ENCODE results near the gene POLR1E.
A peak's percentile ranks its signal among the peaks of the same experiment; 100 is the strongest.

Gene POLR1E

GRCh38 chr9:37485389-37486255 is at the start of gene POLR1E:
Gene POLR1E, plus strand, starts transcription at chr9:37485948. Its CDS starts 100 bp downstream, at chr9:37486048.
- peak; percentile 98 for DNase-seq

- no peak for DNase-seq
Measured at GRCh38 chr9:37436540-37436939, 49.2 kb upstream of the POLR1E start.

- DNase-seq: no peak
Measured at GRCh38 chr9:37437010-37437409, 48.7 kb upstream of the POLR1E start.

- no peak for DNase-seq
Measured at GRCh38 chr9:37437621-37438020, 48.1 kb upstream of the POLR1E start.

- DNase-seq: no peak
Measured at GRCh38 chr9:37438359-37438758, 47.4 kb upstream of the POLR1E start.

GRCh38 chr9:37441776-37442370 is 43.9 kb upstream of the POLR1E start:
- no peak for DNase-seq

- no peak for DNase-seq
Measured at GRCh38 chr9:37442556-37442955, 43.2 kb upstream of the POLR1E start.

- DNase-seq: no peak
Measured at GRCh38 chr9:37443566-37443965, 42.2 kb upstream of the POLR1E start.

- DNase-seq: no peak
Measured at GRCh38 chr9:37444890-37445289, 40.9 kb upstream of the POLR1E start.

- DNase-seq: no peak
Measured at GRCh38 chr9:37445832-37446231, 39.9 kb upstream of the POLR1E start.

- no peak for DNase-seq
Measured at GRCh38 chr9:37446401-37446800, 39.3 kb upstream of the POLR1E start.

- DNase-seq: no peak
Measured at GRCh38 chr9:37447111-37447510, 38.6 kb upstream of the POLR1E start.

- DNase-seq: no peak
Measured at GRCh38 chr9:37449862-37450632, 35.7 kb upstream of the POLR1E start.

GRCh38 chr9:37451628-37452027 is 34.1 kb upstream of the POLR1E start:
- DNase-seq: no peak

GRCh38 chr9:37452611-37453010 is 33.1 kb upstream of the POLR1E start:
- no peak for DNase-seq

- DNase-seq: no peak
Measured at GRCh38 chr9:37453827-37454226, 31.9 kb upstream of the POLR1E start.

- no peak for DNase-seq
Measured at GRCh38 chr9:37454238-37454637, 31.5 kb upstream of the POLR1E start.

- no peak for DNase-seq
Measured at GRCh38 chr9:37455884-37456647, 29.7 kb upstream of the POLR1E start.

- DNase-seq: no peak
Measured at GRCh38 chr9:37456817-37457216, 28.9 kb upstream of the POLR1E start.

- no peak for DNase-seq
Measured at GRCh38 chr9:37464006-37464405, 21.7 kb upstream of the POLR1E start.

- no peak for DNase-seq
Measured at GRCh38 chr9:37464426-37465248, 21.1 kb upstream of the POLR1E start.

Measured in NCI-H146 (cell line).